PFSK-1 (cell line): ENCODE results near the gene CLSTN1.

Source experiments
- POLR2AphosphoS5 ChIP-seq: IDR thresholded peaks from 2 replicates; pipeline ENCODE4 v1.6.1; 2012; ENCODE audit warnings: low read depth, mild to moderate bottlenecking, control low read depth, low read length, moderate library complexity
- TAF1 ChIP-seq: IDR thresholded peaks from 2 replicates; pipeline ENCODE4 v1.6.1; 2012; ENCODE audit warnings: low read length, control low read depth, borderline replicate concordance; ENCODE audit not compliant: insufficient read depth
- TF ChIP-seq, protein P1 (sequence below), 2 experiments: IDR thresholded peaks; 2 replicates each; pipeline versions ENCODE4 v1.6.1 to v1.8.0; 2011 to 2012; ENCODE audit warnings: low read depth in 2 of 2, low read length in 2 of 2, control low read depth in 1 of 2, inconsistent platforms in 1 of 2, mild to moderate bottlenecking in 1 of 2, moderate library complexity in 1 of 2; ENCODE audit not compliant: insufficient read depth in 1 of 2

DNA sequence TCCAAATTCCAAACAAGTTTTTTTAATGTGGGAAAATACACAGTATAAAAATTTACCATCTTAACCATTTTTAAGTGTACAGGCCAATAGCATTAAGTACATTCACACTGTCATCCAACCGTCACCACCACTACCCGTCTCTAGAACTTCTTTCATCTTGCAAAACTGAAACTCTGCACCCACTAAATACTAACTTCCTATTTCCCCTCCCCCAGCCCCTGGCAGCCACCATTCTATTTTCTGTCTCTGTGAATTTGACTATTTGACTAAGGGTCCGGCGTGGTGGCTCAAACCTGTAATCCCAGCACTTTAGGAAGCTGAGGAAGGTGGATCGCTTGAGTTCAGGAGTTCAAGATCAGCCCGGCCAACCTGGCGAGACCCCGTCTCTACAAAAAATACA, 36.1 kb downstream of the CLSTN1 start:
- TF ChIP-seq, protein P1, sequence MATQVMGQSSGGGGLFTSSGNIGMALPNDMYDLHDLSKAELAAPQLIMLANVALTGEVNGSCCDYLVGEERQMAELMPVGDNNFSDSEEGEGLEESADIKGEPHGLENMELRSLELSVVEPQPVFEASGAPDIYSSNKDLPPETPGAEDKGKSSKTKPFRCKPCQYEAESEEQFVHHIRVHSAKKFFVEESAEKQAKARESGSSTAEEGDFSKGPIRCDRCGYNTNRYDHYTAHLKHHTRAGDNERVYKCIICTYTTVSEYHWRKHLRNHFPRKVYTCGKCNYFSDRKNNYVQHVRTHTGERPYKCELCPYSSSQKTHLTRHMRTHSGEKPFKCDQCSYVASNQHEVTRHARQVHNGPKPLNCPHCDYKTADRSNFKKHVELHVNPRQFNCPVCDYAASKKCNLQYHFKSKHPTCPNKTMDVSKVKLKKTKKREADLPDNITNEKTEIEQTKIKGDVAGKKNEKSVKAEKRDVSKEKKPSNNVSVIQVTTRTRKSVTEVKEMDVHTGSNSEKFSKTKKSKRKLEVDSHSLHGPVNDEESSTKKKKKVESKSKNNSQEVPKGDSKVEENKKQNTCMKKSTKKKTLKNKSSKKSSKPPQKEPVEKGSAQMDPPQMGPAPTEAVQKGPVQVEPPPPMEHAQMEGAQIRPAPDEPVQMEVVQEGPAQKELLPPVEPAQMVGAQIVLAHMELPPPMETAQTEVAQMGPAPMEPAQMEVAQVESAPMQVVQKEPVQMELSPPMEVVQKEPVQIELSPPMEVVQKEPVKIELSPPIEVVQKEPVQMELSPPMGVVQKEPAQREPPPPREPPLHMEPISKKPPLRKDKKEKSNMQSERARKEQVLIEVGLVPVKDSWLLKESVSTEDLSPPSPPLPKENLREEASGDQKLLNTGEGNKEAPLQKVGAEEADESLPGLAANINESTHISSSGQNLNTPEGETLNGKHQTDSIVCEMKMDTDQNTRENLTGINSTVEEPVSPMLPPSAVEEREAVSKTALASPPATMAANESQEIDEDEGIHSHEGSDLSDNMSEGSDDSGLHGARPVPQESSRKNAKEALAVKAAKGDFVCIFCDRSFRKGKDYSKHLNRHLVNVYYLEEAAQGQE (IDR thresholded peaks at IDR 0.05; ENCODE audit: insufficient read depth in 1 of 2, low read depth in 2 of 2, low read length in 2 of 2): no peak
- TF ChIP-seq TAF1: no peak
- TF ChIP-seq POLR2AphosphoS5: no peak
